Transverse colon (tissue), 4 donors: ENCODE data around the gene ARF1. TPM values are rescaled to one million over a fixed set of nuclear protein-coding genes. Genes with fewer than 3 reads are reported as not detected.

Source experiments
- DNase-seq: peaks from one replicate; pipeline ENCODE4 v3.0.0-alpha.2; 2019
- H3K27ac ChIP-seq, 4 donors: fragments of 200-600 bp; sonication (generic); 2 replicates each; pipeline ENCODE4 v1.5.1; 2016 to 2018; ENCODE audit warnings: inconsistent platforms in 4 of 4
- H3K27me3 ChIP-seq: fragments of 200-600 bp; sonication (generic); 2 replicates; pipeline ENCODE4 v1.5.1; 2017; ENCODE audit warnings: inconsistent platforms
- H3K36me3 ChIP-seq, 4 donors: fragments of 200-600 bp; sonication (generic); 2 replicates each; pipeline ENCODE4 v1.5.1; 2017 to 2019; ENCODE audit warnings: inconsistent platforms in 4 of 4
- H3K4me1 ChIP-seq, 4 donors: fragments of 200-600 bp; sonication (generic); 2 replicates each; pipeline ENCODE4 v1.5.1; 2017 to 2020; ENCODE audit warnings: inconsistent platforms in 4 of 4
- H3K4me3 ChIP-seq, 4 donors: fragments of 200-600 bp; sonication (generic); 1 replicate in 1 of 4; 2 replicates in 3 of 4; pipeline versions ENCODE4 v1.5.1 to v1.6.1; 2017 to 2019; ENCODE audit warnings: inconsistent platforms in 4 of 4
- H3K9me3 ChIP-seq, 2 donors: fragments of 200-600 bp; sonication (generic); 2 replicates each; pipeline ENCODE4 v1.5.1; 2017 to 2019; ENCODE audit warnings: inconsistent platforms in 2 of 2
- CTCF ChIP-seq, 5 experiments: fragments of 200-600 bp in 3 of 5; fragments of 450-650 bp in 2 of 5; sonication (generic) in 3 of 5; IDR thresholded peaks; 1 replicate in 2 of 5; 2 replicates in 3 of 5; pipeline ENCODE4 v1.5.1; 2016 to 2017; ENCODE audit warnings: antibody characterized with exemption in 5 of 5, inconsistent platforms in 3 of 5, mild to moderate bottlenecking in 2 of 5, moderate library complexity in 1 of 5
- EP300 ChIP-seq: sonication (generic); formaldehyde crosslinking; IDR thresholded peaks from one replicate; pipeline ENCODE4 v1.6.1; 2017; ENCODE audit warnings: antibody characterized with exemption, low read depth
- POLR2A ChIP-seq: fragments of 450-650 bp; IDR thresholded peaks from one replicate; pipeline ENCODE4 v1.6.1; 2016; ENCODE audit warnings: antibody characterized with exemption, mild to moderate bottlenecking, moderate library complexity
- POLR2AphosphoS5 ChIP-seq, 3 donors: sonication (generic); formaldehyde crosslinking; IDR thresholded peaks; one replicate each; pipeline ENCODE4 v1.6.1; 2016; ENCODE audit warnings: antibody characterized with exemption in 3 of 3
- WGBS, 2 donors: methylation state at CpG; one replicate each; pipeline ENCODE4 v1.1.5; 2018; ENCODE audit warnings: low coverage in 1 of 2; 5-methylcytosine and 5-hydroxymethylcytosine counted together
- in situ Hi-C, 4 donors: fragments of 200-750 bp; cut with MboI; loops; one replicate each; pipeline versions ENCODE4 v1.15.0 to v1.15.1; 2017; ENCODE audit warnings: low sequenced_read_pairs in 3 of 4, low pct_ligation_motif_present in 1 of 4, low pct_unique_long_range_greater_than_20kb in 1 of 4
- intact Hi-C: fragments of 100-400 bp; cut with DNase I; formaldehyde crosslinking; loops from one replicate; pipeline ENCODE4 v1.15.1; 2023; ENCODE audit warnings: low total_unique reads
- total RNA-seq, 4 donors: library from RNA; depleted of rRNA; stranded (reverse); fragments of >200 nt; gene quantifications; one replicate each; pipeline ENCODE4 v1.1.0, GENCODE V29; 2016

The ARF1 gene
- total RNA-seq, 4 donors from 2014 or later: 303 to 452 (median 375) TPM

- Histone ChIP-seq H3K9me3 (no peaks in the 10 kb centered on the region), H3K4me3 (no peak overlapping the region), H3K36me3 (no peaks in the 10 kb centered on the region), H3K4me1 (peaks cover 18 to 23% (median 20%) of the 10 kb centered on the region in 4 donors), H3K27me3 (no peaks in the 10 kb centered on the region), H3K27ac (no peak overlapping the region)
- in situ Hi-C loops (no loop called here), intact Hi-C loops (loop anchor here (10.0 kb wide), 1 partner anchor 595 kb away; no protein-coding TSS in a partner anchor)
- no peak for TF ChIP-seq POLR2A
- no peak for TF ChIP-seq CTCF (IDR thresholded peaks at IDR 0.05)
- no peak for TF ChIP-seq POLR2AphosphoS5 (IDR thresholded peaks at IDR 0.05)
- TF ChIP-seq EP300: no peak
- 90% methylated on average over 7 of the region's 7 CpGs; no CpG with 5 or more reads in 1 of the 2 donors for WGBS, 2 donors
- peak; percentile 5 for DNase-seq
Observed at GRCh38 chr1:228079601-228080263, 2.8 kb upstream of the ARF1 start.

DNA sequence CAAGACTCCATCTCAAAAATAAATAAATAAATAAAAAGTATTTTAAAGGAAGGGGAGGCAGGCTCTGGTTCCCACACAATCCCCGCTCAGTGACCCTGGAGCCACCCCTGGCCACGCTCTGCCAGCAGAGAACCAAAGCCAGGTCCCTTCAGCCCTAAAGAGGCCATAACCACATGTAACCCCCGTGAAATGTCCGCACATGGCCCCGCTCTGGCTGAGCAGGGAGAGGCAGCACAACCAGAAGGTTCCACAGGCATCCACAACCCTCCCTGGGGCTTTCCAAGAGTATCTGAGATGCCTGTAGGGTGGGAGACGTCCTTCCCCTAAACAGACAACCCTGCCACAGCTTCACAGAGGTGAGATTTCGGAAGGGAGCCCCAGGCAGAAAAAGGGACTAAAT lies 1.4 kb upstream of the ARF1 start:
- TF ChIP-seq EP300 (no peak), CTCF (IDR thresholded peaks at IDR 0.05) (no peak), POLR2A (no peak), POLR2AphosphoS5 (IDR thresholded peaks at IDR 0.05) (no peak)
- intact Hi-C loops: no loop called here
- Histone ChIP-seq H3K4me3 (peak overlapping the region in 3 of 4 donors; percentile 83 to 99 (median 91)), H3K4me1 (peaks cover 32 to 37% (median 34%) of the 10 kb centered on the region in 4 donors), H3K36me3 (no peaks in the 10 kb centered on the region), H3K27me3 (no peaks in the 10 kb centered on the region), H3K9me3 (no peaks in the 10 kb centered on the region), H3K27ac (peak overlapping the region in 1 of 4 donors; percentile 99)
- peak; percentile 10 for DNase-seq
- in situ Hi-C loops: no loop called here
- 60 to 63% methylated on average over 2 to 7 of the region's 7 CpGs for WGBS, 2 donors

DNA sequence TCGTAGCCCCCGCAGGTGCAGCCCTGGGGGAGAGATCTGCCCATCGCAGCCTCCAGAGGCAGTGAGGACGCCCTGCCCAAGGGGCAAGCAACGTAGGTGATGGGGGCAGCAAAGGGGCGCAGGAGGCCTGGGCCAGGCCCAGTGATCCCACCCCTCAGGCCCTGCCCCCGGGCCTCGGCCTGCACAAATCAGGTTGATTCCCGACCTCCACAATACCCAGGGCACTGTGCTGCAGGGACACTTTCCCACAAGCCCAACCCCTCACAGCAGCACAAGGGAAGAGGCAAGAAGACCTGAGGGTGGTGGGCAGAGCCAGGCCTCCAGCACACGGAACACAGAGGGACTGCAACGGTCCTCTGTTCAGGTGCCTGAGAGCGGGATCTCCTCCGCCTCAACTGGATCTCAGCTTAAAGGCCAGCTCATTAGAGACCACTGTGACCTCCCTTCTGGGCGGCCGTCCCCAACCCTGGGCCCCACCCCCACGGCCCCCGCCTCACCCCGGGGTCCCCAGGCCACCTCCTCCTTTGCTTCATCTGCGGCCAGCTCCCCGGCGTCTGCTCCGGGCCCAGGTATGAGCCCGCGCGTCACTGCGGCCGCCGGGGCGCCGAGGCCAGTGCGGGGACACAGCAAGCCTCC lies 812 bp upstream of the ARF1 start:
- 21% methylated on average over 12 of the region's 31 CpGs; no CpG with 5 or more reads in 1 of the 2 donors for WGBS, 2 donors
- Histone ChIP-seq H3K27ac (peak overlapping the region; percentile 93 to 99 (median 99)), H3K4me1 (peaks cover 37 to 43% (median 39%) of the 10 kb centered on the region in 4 donors), H3K4me3 (peak overlapping the region; percentile 83 to 99 (median 90)), H3K36me3 (no peaks in the 10 kb centered on the region), H3K27me3 (no peaks in the 10 kb centered on the region), H3K9me3 (no peaks in the 10 kb centered on the region)
- in situ Hi-C loops (no loop called here), intact Hi-C loops (loop anchor here (2.0 kb wide), 1 partner anchor 59 kb away; the partner anchor contains the start of gene GUK1)
- TF ChIP-seq POLR2A: no peak
- no peak for TF ChIP-seq CTCF (IDR thresholded peaks at IDR 0.05)
- TF ChIP-seq EP300: no peak
- TF ChIP-seq POLR2AphosphoS5 (IDR thresholded peaks at IDR 0.05): no peak
- DNase-seq: peak; percentile 39
